NCI-H1105 (cell line): ENCODE data around the gene KCNJ8.
"Not testable (repeated sequence)": the region's sequence is repeated elsewhere in the genome, so short reads cannot be mapped to it uniquely, and the experiment has no call there.

Source experiments
- DNase-seq: peaks from one replicate; lab custom pipeline; 2025; lab: John Stamatoyannopoulos, UW

KCNJ8 gene

DNA sequence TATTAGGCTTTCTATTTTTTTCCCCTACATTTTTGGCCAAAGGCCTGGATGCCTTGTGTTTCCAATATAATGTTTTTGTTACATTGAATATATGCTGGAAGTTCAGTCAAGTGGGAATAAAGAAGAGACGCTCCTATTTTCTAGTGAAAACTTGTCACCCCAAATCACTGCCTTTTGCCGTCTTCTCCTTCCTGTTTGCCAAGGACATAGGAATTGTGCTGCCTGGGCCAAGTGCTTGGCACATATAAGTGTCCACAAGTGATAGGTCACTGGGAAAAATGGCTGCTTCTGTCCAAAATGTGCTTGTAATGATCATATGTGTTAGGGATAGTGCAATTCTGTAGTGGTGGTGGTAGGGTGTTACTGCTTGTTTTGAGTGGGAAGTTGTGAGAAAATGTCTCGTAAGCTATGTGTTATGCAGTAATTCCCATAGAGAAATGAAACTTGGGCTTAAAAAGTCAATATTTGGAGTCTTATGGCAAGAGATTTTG lies 11.6 kb upstream of the KCNJ8 start:
- no peak for DNase-seq

GRCh38 chr12:21782723-21783122 lies 8.2 kb upstream of the KCNJ8 start:
- DNase-seq: not testable (repeated sequence)

- DNase-seq: no peak
Observed at GRCh38 chr12:21780786-21781185, 6.3 kb upstream of the KCNJ8 start.

DNA sequence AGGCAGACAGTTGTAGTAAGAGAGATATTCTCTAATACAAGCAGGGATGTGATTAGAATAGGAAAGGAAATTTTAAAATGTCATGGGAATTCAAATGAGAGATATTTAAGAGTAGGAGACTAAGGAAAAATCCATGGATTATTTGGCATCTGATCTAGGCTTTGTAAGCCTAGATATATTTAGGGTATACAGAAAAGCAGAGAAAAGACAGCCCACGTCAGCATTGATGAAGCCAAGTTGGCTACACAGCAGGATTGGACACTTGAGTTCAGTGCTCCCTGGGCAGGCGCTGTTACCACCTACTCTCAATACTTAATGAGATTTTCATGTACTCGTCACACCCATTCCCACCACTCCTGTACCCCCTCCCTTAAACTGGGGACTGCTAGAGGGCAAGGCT lies 1.7 kb upstream of the KCNJ8 start:
- DNase-seq: no peak

GRCh38 chr12:21775133-21775820 lies 771 bp upstream of the KCNJ8 start:
- DNase-seq: no peak

- DNase-seq: no peak
Observed at GRCh38 chr12:21773806-21774205, 700 bp downstream of the KCNJ8 start.

DNA sequence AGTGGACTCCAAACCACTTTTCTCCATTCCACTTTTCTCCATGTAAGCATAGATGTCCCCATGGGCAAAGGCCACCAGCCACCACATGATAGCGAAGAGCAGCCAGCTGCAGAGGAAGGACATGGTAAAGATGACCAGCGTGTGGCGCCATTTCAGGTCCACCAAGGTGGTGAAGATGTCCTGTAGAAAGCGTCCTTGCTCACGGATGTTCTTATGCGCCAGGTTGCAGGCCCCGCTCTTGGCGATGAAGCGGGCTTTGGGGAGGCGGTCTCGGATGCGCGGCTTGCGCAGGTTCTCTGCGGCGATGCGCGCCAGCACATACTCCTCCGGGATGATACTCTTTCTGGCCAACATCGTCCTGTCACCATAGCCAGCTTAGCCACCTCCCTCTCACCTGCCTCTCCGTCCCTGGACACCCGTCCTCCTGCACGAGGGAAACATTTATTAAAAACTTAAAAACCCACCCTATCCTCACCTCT lies 1.2 kb downstream of the KCNJ8 start:
- no peak for DNase-seq

- DNase-seq: no peak
Observed at GRCh38 chr12:21771311-21771710, 3.2 kb downstream of the KCNJ8 start.

DNA sequence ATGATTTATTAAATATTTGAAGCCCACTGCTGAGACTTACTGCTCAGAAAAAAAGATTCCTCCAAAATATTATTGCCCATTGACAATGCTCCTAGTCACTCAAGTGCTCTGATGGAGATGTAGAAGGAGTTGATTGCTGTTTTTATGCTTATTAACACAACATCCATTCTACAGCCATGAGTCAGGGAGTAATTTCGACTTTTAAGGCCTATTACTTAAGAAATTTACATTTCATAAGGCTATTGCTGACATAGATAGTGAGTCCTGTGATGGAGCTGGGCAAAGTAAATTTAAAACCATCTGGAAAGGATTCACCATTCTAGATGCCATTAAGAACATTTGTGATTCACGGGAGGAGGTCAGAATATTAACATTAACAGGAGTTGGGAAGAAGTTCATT lies 5.2 kb downstream of the KCNJ8 start:
- no peak for DNase-seq

- no peak for DNase-seq
Observed at GRCh38 chr12:21766403-21766802, 8.1 kb downstream of the KCNJ8 start.

DNA sequence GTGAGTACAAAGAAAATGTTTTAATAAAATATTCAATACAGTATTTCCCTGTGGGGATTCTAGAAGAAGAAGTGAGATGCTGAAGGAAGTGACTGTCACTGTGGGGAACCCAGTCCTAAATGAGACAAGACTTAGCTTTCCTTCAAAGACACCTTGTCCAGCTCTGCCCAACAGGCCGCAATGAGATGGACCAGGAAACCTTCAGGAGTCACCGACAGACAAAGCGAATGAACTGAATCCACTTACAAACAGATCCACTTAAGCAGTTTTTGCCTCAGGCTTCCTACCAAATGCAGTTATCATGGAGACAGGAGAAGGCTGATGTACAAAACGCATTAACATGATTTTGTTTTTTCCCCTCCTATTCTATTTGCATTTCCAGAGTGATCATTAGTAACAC lies 9.6 kb downstream of the KCNJ8 start:
- no peak for DNase-seq

GRCh38 chr12:21764065-21764464 lies 10.4 kb downstream of the KCNJ8 start:
- DNase-seq: no peak

DNA sequence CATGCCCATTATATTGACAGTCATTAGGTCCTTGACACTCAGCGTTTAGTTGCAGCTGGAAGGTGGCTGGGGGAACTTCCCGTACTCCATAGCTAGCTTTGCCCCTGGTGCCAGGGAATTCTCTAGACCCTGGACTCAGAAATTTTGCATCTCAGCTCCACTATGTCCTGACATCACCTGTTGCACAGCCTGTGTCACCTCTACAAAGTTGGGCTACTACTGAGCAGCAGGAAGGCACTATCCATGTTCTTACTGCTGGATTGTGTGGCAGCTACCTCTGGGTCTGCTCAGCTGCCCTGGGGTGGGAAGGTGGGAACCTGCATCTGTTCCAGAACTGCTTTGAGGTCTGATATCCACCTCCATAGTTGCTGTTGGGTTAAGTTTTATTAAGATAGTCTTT lies 11.0 kb downstream of the KCNJ8 start:
- no peak for DNase-seq

DNA sequence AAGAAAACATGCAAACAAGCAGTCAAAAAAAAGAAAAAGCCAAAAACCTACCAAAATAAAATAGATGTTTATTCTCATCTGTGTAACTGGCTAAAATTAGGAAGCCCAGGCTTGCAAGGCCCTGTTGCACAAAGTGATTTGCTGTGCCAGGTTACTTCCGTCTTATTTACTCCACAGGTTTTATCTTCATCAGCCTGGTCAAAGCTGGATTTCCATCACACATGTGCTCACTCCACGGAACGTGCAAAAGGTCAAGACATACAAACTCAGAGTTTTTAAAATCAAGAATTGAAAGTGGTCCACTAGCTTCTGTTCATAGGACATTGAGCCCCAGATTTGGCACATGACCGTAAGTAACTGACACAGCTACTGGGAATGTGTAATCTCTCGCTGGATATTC lies 14.8 kb downstream of the KCNJ8 start:
- no peak for DNase-seq

GRCh38 chr12:21757735-21758134 lies 16.8 kb downstream of the KCNJ8 start:
- DNase-seq: no peak

GRCh38 chr12:21756699-21757098 lies 17.8 kb downstream of the KCNJ8 start:
- no peak for DNase-seq

- peak; percentile 60 for DNase-seq
Observed at GRCh38 chr12:21751517-21751916, 23.0 kb downstream of the KCNJ8 start.

DNA sequence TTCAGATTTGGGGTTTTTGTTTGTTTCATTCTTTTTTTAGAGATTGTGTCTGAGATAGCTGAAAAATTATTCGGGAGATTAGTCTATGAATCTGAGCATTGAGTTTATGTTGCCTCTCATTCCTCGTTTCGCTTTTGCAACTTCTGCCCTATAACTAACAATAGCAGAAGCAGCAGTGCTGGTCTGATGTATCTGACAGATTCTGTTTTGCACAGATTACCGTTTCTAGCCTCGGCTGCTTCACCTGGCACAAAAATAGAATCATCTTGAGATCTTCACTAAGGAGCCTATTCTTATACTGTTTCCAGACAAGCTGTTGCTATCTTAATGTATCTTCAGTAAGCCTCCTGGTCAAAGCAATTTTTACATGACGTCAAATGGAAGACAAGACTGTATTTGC lies 29.2 kb downstream of the KCNJ8 start:
- no peak for DNase-seq

- no peak for DNase-seq
Observed at GRCh38 chr12:21731144-21731543, 43.4 kb downstream of the KCNJ8 start.

- DNase-seq: no peak
Observed at GRCh38 chr12:21725731-21726130, 48.8 kb downstream of the KCNJ8 start.

DNA sequence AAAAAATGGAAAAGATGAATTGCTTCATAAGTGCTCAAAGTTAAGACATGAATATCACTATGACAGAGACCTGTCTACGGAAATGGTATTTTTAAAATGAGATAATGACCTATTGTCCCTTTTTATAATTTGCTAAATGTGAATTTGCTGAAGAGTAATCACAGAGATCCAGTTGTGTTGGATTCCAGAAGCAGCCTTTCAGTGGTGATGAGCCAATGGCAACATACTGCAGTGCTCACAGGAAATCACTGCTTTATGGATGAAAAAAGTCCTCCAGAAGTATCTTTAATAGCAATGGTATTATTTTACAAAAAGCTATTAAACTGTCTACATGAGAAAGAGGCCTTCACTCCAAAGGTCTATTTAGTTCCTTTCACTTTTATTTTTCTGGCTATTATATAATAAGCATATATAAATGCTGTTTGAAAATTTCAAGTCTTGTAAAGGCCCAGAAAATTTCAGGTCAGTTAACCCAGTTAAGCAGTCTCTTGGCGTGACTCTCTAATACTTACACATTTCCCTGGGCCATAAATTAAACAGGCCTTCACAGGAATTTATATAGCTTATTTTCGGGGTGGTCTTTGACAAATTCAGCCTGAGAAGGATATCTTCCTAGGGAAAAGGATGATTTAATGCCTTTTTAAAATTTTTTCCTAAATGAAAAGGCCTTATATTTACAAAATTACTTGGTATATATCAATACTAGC lies 55.4 kb downstream of the KCNJ8 start:
- DNase-seq: no peak

DNA sequence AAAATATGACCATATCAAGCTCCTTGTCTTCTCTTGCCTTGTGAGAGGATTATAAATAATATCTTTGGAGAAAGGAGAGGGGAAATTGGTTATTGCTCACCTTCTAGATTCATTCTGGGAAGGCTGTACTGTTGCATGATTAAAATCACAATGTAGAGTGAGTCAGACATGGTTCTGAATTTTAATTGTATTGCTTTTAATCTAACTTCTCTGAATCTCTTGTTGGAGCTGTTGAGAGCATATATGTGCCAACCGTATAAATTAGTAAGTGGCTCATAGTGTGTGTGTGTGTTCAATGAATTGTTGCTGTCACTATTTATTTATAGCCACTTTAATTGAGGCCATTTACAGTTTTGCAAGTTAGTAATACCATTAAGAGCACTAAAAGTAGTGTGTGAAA lies 56.1 kb downstream of the KCNJ8 start:
- DNase-seq: no peak

GRCh38 chr12:21717767-21718166 lies 56.7 kb downstream of the KCNJ8 start:
- no peak for DNase-seq

GRCh38 chr12:21715386-21715785 lies 59.1 kb downstream of the KCNJ8 start:
- DNase-seq: no peak
